Colonic mucosa (tissue), 4 donors: ENCODE measurements around the gene KCNE1. TPM values are rescaled to one million over a fixed set of nuclear protein-coding genes. Genes with fewer than 3 reads are reported as not detected.
"Not testable (repeated sequence)": the region's sequence is repeated elsewhere in the genome, so short reads cannot be mapped to it uniquely, and the experiment has no call there.

Experiments
- DNase-seq: peaks from one replicate; pipeline ENCODE4 v3.0.0-alpha.2; 2020
- H3K27ac ChIP-seq: fragments of 200-600 bp; one replicate; pipeline ENCODE4 v1.8.0; 2021
- H3K27me3 ChIP-seq: fragments of 200-600 bp; one replicate; pipeline ENCODE4 v1.8.0; 2021
- H3K36me3 ChIP-seq: fragments of 200-600 bp; one replicate; pipeline ENCODE4 v1.8.0; 2021
- H3K4me1 ChIP-seq: fragments of 200-600 bp; one replicate; pipeline ENCODE4 v1.8.0; 2021; ENCODE audit warnings: mild to moderate bottlenecking
- H3K4me3 ChIP-seq: fragments of 200-600 bp; one replicate; pipeline ENCODE4 v1.8.0; 2021
- H3K9ac ChIP-seq, 2 donors: one replicate each; pipeline ENCODE4 v1.7.0; 2013; ENCODE audit warnings: control low read depth in 2 of 2, low read depth in 2 of 2, low read length in 2 of 2
- H3K9me3 ChIP-seq: fragments of 200-600 bp; one replicate; pipeline ENCODE4 v1.8.0; 2021
- CTCF ChIP-seq: fragments of 200-600 bp; IDR thresholded peaks from one replicate; pipeline ENCODE4 v1.8.0; 2022; ENCODE audit warnings: antibody characterized with exemption, mild to moderate bottlenecking
- intact Hi-C: fragments of 100-400 bp; cut with DNase I; formaldehyde crosslinking; loops from one replicate; pipeline ENCODE4 v1.14.1; 2022
- total RNA-seq, 2 donors: library from RNA; stranded (reverse); fragmentation: NEBNext Ultra II Directional in 1 of 2; extraction: Animal tissue kit (Norgen Biotek cat#: 25700) in 1 of 2; gene quantifications; one replicate each; pipeline ENCODE4 v1.2.1, GENCODE V29; 2021
- donor health status: healthy.
- donor health status: DM: no; HTN: no; CAD: no.
- donor health status: DM: no; HTN: no; CAD: no.

KCNE1 gene
- total RNA-seq, 2 donors from 2014 or later, result 0.11 TPM; not detected in 1

- no peak for DNase-seq
- Histone ChIP-seq H3K9ac (no peak overlapping the region), H3K9me3 (no peaks in the 10 kb centered on the region), H3K36me3 (no peaks in the 10 kb centered on the region), H3K4me3 (no peak overlapping the region), H3K4me1 (no peaks in the 10 kb centered on the region), H3K27ac (no peak overlapping the region), H3K27me3 (no peaks in the 10 kb centered on the region)
- intact Hi-C loops, result no loop called here
- no peak for TF ChIP-seq CTCF
These were observed 46.2 kb upstream of the KCNE1 start for GRCh38 chr21:34558166-34558565.

GRCh38 chr21:34557261-34557660 is 45.3 kb upstream of the KCNE1 start:
- intact Hi-C loops, result no loop called here
- Histone ChIP-seq H3K27ac (no peak overlapping the region), H3K9ac (no peak overlapping the region), H3K27me3 (no peaks in the 10 kb centered on the region), H3K36me3 (no peaks in the 10 kb centered on the region), H3K4me3 (no peak overlapping the region), H3K9me3 (no peaks in the 10 kb centered on the region), H3K4me1 (no peaks in the 10 kb centered on the region)
- no peak for DNase-seq
- no peak for TF ChIP-seq CTCF

- H3K36me3 ChIP-seq, H3K9me3 ChIP-seq, H3K9ac ChIP-seq, DNase-seq, H3K4me1 ChIP-seq, H3K27ac ChIP-seq, intact Hi-C loops, H3K4me3 ChIP-seq, H3K27me3 ChIP-seq: not testable (repeated sequence)
These were observed 42.7 kb upstream of the KCNE1 start for GRCh38 chr21:34554670-34555069.

- H3K4me1 ChIP-seq, result no peaks in the 10 kb centered on the region
- no peak overlapping the region for H3K4me3 ChIP-seq
- no peak for DNase-seq
- no peaks in the 10 kb centered on the region for H3K27me3 ChIP-seq
- H3K36me3 ChIP-seq, result no peaks in the 10 kb centered on the region
- no peaks in the 10 kb centered on the region for H3K9me3 ChIP-seq
- no peak overlapping the region for H3K9ac ChIP-seq
- TF ChIP-seq CTCF, result no peak
- H3K27ac ChIP-seq, result peak overlapping the region; percentile 78
- intact Hi-C loops, result no loop called here
These were observed 42.2 kb upstream of the KCNE1 start for GRCh38 chr21:34554227-34554626.

- Histone ChIP-seq H3K4me3 (no peak overlapping the region), H3K4me1 (no peaks in the 10 kb centered on the region), H3K9ac (peak overlapping the region in 1 of 2 donors; percentile 64), H3K27me3 (no peaks in the 10 kb centered on the region), H3K27ac (peak overlapping the region; percentile 78), H3K36me3 (no peaks in the 10 kb centered on the region), H3K9me3 (no peaks in the 10 kb centered on the region)
- no peak for TF ChIP-seq CTCF
- intact Hi-C loops, result no loop called here
- DNase-seq, result no peak
These were observed 41.3 kb upstream of the KCNE1 start for GRCh38 chr21:34553151-34553952.

- Histone ChIP-seq H3K27me3 (no peaks in the 10 kb centered on the region), H3K9me3 (no peaks in the 10 kb centered on the region), H3K36me3 (no peaks in the 10 kb centered on the region), H3K4me3 (no peak overlapping the region), H3K4me1 (no peaks in the 10 kb centered on the region), H3K27ac (peak overlapping the region; percentile 78), H3K9ac (peak overlapping the region in 1 of 2 donors; percentile 64)
- DNase-seq, result peak; percentile 57
- TF ChIP-seq CTCF, result no peak
- intact Hi-C loops, result no loop called here
These were observed 40.5 kb upstream of the KCNE1 start for GRCh38 chr21:34552360-34553098.
